Vagina (tissue), 2 donors: Measurements from ENCODE around the gene C1QTNF5. TPM values are rescaled to one million over a fixed set of nuclear protein-coding genes. Genes with fewer than 3 reads are reported as not detected.
A peak's percentile ranks its signal among the peaks of the same experiment; 100 is the strongest.
"Not testable (repeated sequence)": the region's sequence is repeated elsewhere in the genome, so short reads cannot be mapped to it uniquely, and the experiment has no call there.

Experiments used
- DNase-seq, 2 donors: peaks; one replicate each; pipeline ENCODE4 v3.0.0-alpha.2; 2017; ENCODE audit errors: extremely low spot score in 2 of 2
- H3K27ac ChIP-seq: fragments of 200-600 bp; sonication (generic); one replicate; pipeline ENCODE4 v1.5.1; 2019
- H3K27me3 ChIP-seq: fragments of 200-600 bp; sonication (generic); one replicate; pipeline ENCODE4 v1.5.1; 2019
- H3K36me3 ChIP-seq, 2 donors: fragments of 200-600 bp; sonication (generic); one replicate each; pipeline ENCODE4 v1.5.1; 2017 to 2019
- H3K4me1 ChIP-seq: fragments of 200-600 bp; sonication (generic); one replicate; pipeline ENCODE4 v1.5.1; 2019
- H3K4me3 ChIP-seq, 2 donors: fragments of 200-600 bp; sonication (generic); 1 replicate in 1 of 2; 2 replicates in 1 of 2; pipeline ENCODE4 v1.5.1; 2016 to 2019
- H3K9me3 ChIP-seq: fragments of 200-600 bp; sonication (generic); one replicate; pipeline ENCODE4 v1.5.1; 2019
- CTCF ChIP-seq, 3 experiments: fragments of 450-650 bp in 2 of 3; fragments of 200-600 bp in 1 of 3; sonication (generic) in 1 of 3; IDR thresholded peaks; one replicate each; pipeline ENCODE4 v1.5.1; 2017 to 2019; ENCODE audit warnings: antibody characterized with exemption in 3 of 3, mild to moderate bottlenecking in 2 of 3, moderate library complexity in 2 of 3
- POLR2A ChIP-seq, 2 donors: fragments of 450-650 bp; IDR thresholded peaks; one replicate each; pipeline ENCODE4 v1.6.1; 2017; ENCODE audit warnings: antibody characterized with exemption in 2 of 2, mild to moderate bottlenecking in 2 of 2, moderate library complexity in 2 of 2
- POLR2AphosphoS5 ChIP-seq, 2 donors: sonication (generic); formaldehyde crosslinking; IDR thresholded peaks; one replicate each; pipeline ENCODE4 v1.9.0; 2017; ENCODE audit warnings: antibody characterized with exemption in 2 of 2, mild to moderate bottlenecking in 2 of 2, low read depth in 1 of 2; ENCODE audit not compliant: insufficient read depth in 1 of 2
- intact Hi-C: fragments of 100-400 bp; cut with DNase I; formaldehyde crosslinking; loops from one replicate; pipeline ENCODE4 v1.15.1; 2023
- total RNA-seq: library from RNA; depleted of rRNA; stranded (reverse); fragments of >200 nt; gene quantifications from one replicate; pipeline ENCODE4 v1.2.3, GENCODE V29; 2016

The C1QTNF5 gene
- total RNA-seq, result 32.2 TPM

- Histone ChIP-seq H3K9me3 (no peaks in the 10 kb centered on the region), H3K4me3 (peak within 1 kb of the TSS; percentile 57 to 85), H3K27me3 (no peaks in the 10 kb centered on the region), H3K4me1 (peaks cover 49% of the 10 kb centered on the region), H3K36me3 (no peaks in the 10 kb centered on the region), H3K27ac (peak within 1 kb of the TSS; percentile 96)
- no peak for DNase-seq
- intact Hi-C loops, result no loop called here
- TF ChIP-seq CTCF (IDR thresholded peaks at IDR 0.05), result no peak
- peak in 1 of 2 donors; percentile 10 for TF ChIP-seq POLR2A (IDR thresholded peaks at IDR 0.05)
- TF ChIP-seq POLR2AphosphoS5 (IDR thresholded peaks at IDR 0.05; ENCODE audit: insufficient read depth in 1 of 2, low read depth in 1 of 2), result peak; percentile 57 to 65
Measured at GRCh38 chr11:119340335-119341221, at the start of gene C1QTNF5. Gene C1QTNF5 (minus strand): TSS chr11:119340883. CDS start chr11:119340397, 486 bp downstream.

GRCh38 chr11:119389611-119390254, 49.0 kb upstream of the C1QTNF5 start:
- DNase-seq, result no peak
- TF ChIP-seq CTCF (IDR thresholded peaks at IDR 0.05) (no peak), POLR2A (IDR thresholded peaks at IDR 0.05) (no peak), POLR2AphosphoS5 (IDR thresholded peaks at IDR 0.05; ENCODE audit: insufficient read depth in 1 of 2, low read depth in 1 of 2) (no peak)
- no peaks in the 10 kb centered on the region for H3K36me3 ChIP-seq
- H3K4me3 ChIP-seq, result no peak overlapping the region
- H3K27ac ChIP-seq, result no peak overlapping the region
- H3K9me3 ChIP-seq, result no peaks in the 10 kb centered on the region
- no peaks in the 10 kb centered on the region for H3K4me1 ChIP-seq
- no peaks in the 10 kb centered on the region for H3K27me3 ChIP-seq
- intact Hi-C loops, result no loop called here

- Histone ChIP-seq H3K4me3 (no peak overlapping the region), H3K9me3 (no peaks in the 10 kb centered on the region), H3K36me3 (no peaks in the 10 kb centered on the region), H3K4me1 (no peaks in the 10 kb centered on the region), H3K27ac (no peak overlapping the region), H3K27me3 (no peaks in the 10 kb centered on the region)
- TF ChIP-seq POLR2AphosphoS5 (IDR thresholded peaks at IDR 0.05; ENCODE audit: insufficient read depth in 1 of 2, low read depth in 1 of 2), result no peak
- no peak for TF ChIP-seq POLR2A (IDR thresholded peaks at IDR 0.05)
- no peak for TF ChIP-seq CTCF (IDR thresholded peaks at IDR 0.05)
- intact Hi-C loops, result no loop called here
- DNase-seq, result no peak
Measured at GRCh38 chr11:119388103-119388502, 47.4 kb upstream of the C1QTNF5 start.

- no peaks in the 10 kb centered on the region for H3K36me3 ChIP-seq
- TF ChIP-seq CTCF (IDR thresholded peaks at IDR 0.05), result no peak
- no peak for TF ChIP-seq POLR2AphosphoS5 (IDR thresholded peaks at IDR 0.05; ENCODE audit: insufficient read depth in 1 of 2, low read depth in 1 of 2)
- TF ChIP-seq POLR2A (IDR thresholded peaks at IDR 0.05), result no peak
- H3K4me3 ChIP-seq, result no peak overlapping the region
- no peaks in the 10 kb centered on the region for H3K27me3 ChIP-seq
- no peak overlapping the region for H3K27ac ChIP-seq
- H3K4me1 ChIP-seq, result peaks cover 16% of the 10 kb centered on the region
- intact Hi-C loops, result no loop called here
- no peak for DNase-seq
- H3K9me3 ChIP-seq, result no peaks in the 10 kb centered on the region
Measured at GRCh38 chr11:119384332-119384731, 43.6 kb upstream of the C1QTNF5 start.

- H3K27ac ChIP-seq, DNase-seq, H3K27me3 ChIP-seq, H3K36me3 ChIP-seq, H3K9me3 ChIP-seq, intact Hi-C loops, H3K4me3 ChIP-seq: not testable (repeated sequence)
- H3K4me1 ChIP-seq, result peaks cover 16% of the 10 kb centered on the region
Measured at GRCh38 chr11:119382513-119382912, 41.8 kb upstream of the C1QTNF5 start.
